HG03103 (cell line): ENCODE measurements around the gene POFUT2.

Experiments
- ATAC-seq: cut with Tn5 transposase; IDR thresholded peaks from one replicate; pipeline ENCODE4 v1.9.1; 2021; ENCODE audit warnings: low read depth; ENCODE audit not compliant: unreplicated experiment

POFUT2 gene

GRCh38 chr21:45253633-45254459 lies 33.8 kb downstream of the POFUT2 start:
- ATAC-seq, result no peak

GRCh38 chr21:45253180-45253579 lies 34.5 kb downstream of the POFUT2 start:
- no peak for ATAC-seq

GRCh38 chr21:45252448-45252925 lies 35.2 kb downstream of the POFUT2 start:
- no peak for ATAC-seq

- ATAC-seq, result no peak
Measured at GRCh38 chr21:45251635-45252447, 35.9 kb downstream of the POFUT2 start.

GRCh38 chr21:45250914-45251634 lies 36.6 kb downstream of the POFUT2 start:
- no peak for ATAC-seq

GRCh38 chr21:45250272-45250671 lies 37.4 kb downstream of the POFUT2 start:
- no peak for ATAC-seq

GRCh38 chr21:45249626-45250025 lies 38.1 kb downstream of the POFUT2 start:
- no peak for ATAC-seq

GRCh38 chr21:45248893-45249381 lies 38.8 kb downstream of the POFUT2 start:
- ATAC-seq, result no peak

GRCh38 chr21:45248301-45248892 lies 39.3 kb downstream of the POFUT2 start:
- no peak for ATAC-seq

GRCh38 chr21:45246386-45247320 lies 41.0 kb downstream of the POFUT2 start:
- no peak for ATAC-seq

GRCh38 chr21:45244799-45245340 lies 42.8 kb downstream of the POFUT2 start:
- no peak for ATAC-seq

GRCh38 chr21:45243603-45244002 lies 44.1 kb downstream of the POFUT2 start:
- no peak for ATAC-seq

- no peak for ATAC-seq
Measured at GRCh38 chr21:45241357-45241756, 46.3 kb downstream of the POFUT2 start.

GRCh38 chr21:45237401-45237800 lies 50.3 kb downstream of the POFUT2 start:
- ATAC-seq, result no peak

- ATAC-seq, result no peak
Measured at GRCh38 chr21:45236481-45236880, 51.2 kb downstream of the POFUT2 start.

- no peak for ATAC-seq
Measured at GRCh38 chr21:45235488-45235887, 52.2 kb downstream of the POFUT2 start.

- no peak for ATAC-seq
Measured at GRCh38 chr21:45234965-45235364, 52.7 kb downstream of the POFUT2 start.

- no peak for ATAC-seq
Measured at GRCh38 chr21:45234127-45234526, 53.6 kb downstream of the POFUT2 start.

GRCh38 chr21:45231705-45232104 lies 56.0 kb downstream of the POFUT2 start:
- ATAC-seq, result no peak
